ENCODE measurements around the gene EFCAB8. TPM values are rescaled to one million over a fixed set of nuclear protein-coding genes. Genes with fewer than 3 reads are reported as not detected.

Gene EFCAB8
- total RNA-seq, 2 experiments from 2014 or later, result 0.94 to 1.2 TPM

- DNase-seq, result no peak
- Mint-ChIP-seq H3K9me3 (no peaks in the 10 kb centered on the region), H3K4me3 (no peak overlapping the region), H3K36me3 (ENCODE audit: low read depth) (no peaks in the 10 kb centered on the region), H3K27me3 (no peaks in the 10 kb centered on the region), H3K27ac (no peak overlapping the region), H3K4me1 (peaks cover 5% of the 10 kb centered on the region)
- CTCF ChIA-PET, result interaction anchor here (0.5 to 1.3 kb wide), 4 partner anchors 12 to 175 kb away, joined by 3 to 8 read pairs (median 6); partner anchors contain the start of gene MAPRE1
- POLR2A ChIA-PET, result no interaction called here
These were observed 127.7 kb downstream of the EFCAB8 start for GRCh38 chr20:32986331-32986966.

- Mint-ChIP-seq H3K27me3 (no peaks in the 10 kb centered on the region), H3K4me3 (no peak overlapping the region), H3K9me3 (no peaks in the 10 kb centered on the region), H3K36me3 (ENCODE audit: low read depth) (no peaks in the 10 kb centered on the region), H3K27ac (no peak overlapping the region), H3K4me1 (peaks cover 9% of the 10 kb centered on the region)
- ChIA-PET POLR2A (no interaction called here), CTCF (interaction anchor here (0.5 to 1.3 kb wide), 2 partner anchors 13 to 167 kb away, joined by 8 read pairs; partner anchors contain the start of gene MAPRE1)
- no peak for DNase-seq
These were observed 128.5 kb downstream of the EFCAB8 start for GRCh38 chr20:32987044-32987825.

GRCh38 chr20:32988008-32988407 is 129.3 kb downstream of the EFCAB8 start:
- Mint-ChIP-seq H3K4me3 (no peak overlapping the region), H3K36me3 (ENCODE audit: low read depth) (no peaks in the 10 kb centered on the region), H3K9me3 (no peaks in the 10 kb centered on the region), H3K27ac (no peak overlapping the region), H3K4me1 (peaks cover 9% of the 10 kb centered on the region), H3K27me3 (no peaks in the 10 kb centered on the region)
- DNase-seq, result no peak
- CTCF ChIA-PET, result interaction anchor here (1.1 to 1.4 kb wide), 2 partner anchors 12 to 42 kb away, joined by 3 read pairs; no protein-coding TSS in a partner anchor
- POLR2A ChIA-PET, result no interaction called here

GRCh38 chr20:32989507-32990283 is 131.0 kb downstream of the EFCAB8 start:
- no peaks in the 10 kb centered on the region for H3K27me3 Mint-ChIP-seq
- H3K4me3 Mint-ChIP-seq, result no peak overlapping the region
- H3K27ac Mint-ChIP-seq, result no peak overlapping the region
- H3K9me3 Mint-ChIP-seq, result peaks cover 7% of the 10 kb centered on the region
- CTCF ChIA-PET, result interaction anchor here (1.3 to 2.9 kb wide), 3 partner anchors 10 to 20 kb away, joined by 3 to 11 read pairs (median 3); no protein-coding TSS in a partner anchor
- H3K4me1 Mint-ChIP-seq, result peaks cover 13% of the 10 kb centered on the region
- no peak for DNase-seq
- H3K36me3 Mint-ChIP-seq (ENCODE audit: low read depth), result peaks cover 1% of the 10 kb centered on the region
- POLR2A ChIA-PET, result no interaction called here

GRCh38 chr20:32990426-32990825 is 131.7 kb downstream of the EFCAB8 start:
- ChIA-PET POLR2A (no interaction called here), CTCF (interaction anchor here (0.5 to 2.9 kb wide), 3 partner anchors 14 to 138 kb away, joined by 3 to 11 read pairs (median 3); no protein-coding TSS in a partner anchor)
- H3K27ac Mint-ChIP-seq, result no peak overlapping the region
- no peaks in the 10 kb centered on the region for H3K27me3 Mint-ChIP-seq
- peaks cover 8% of the 10 kb centered on the region for H3K36me3 Mint-ChIP-seq (ENCODE audit: low read depth)
- DNase-seq, result no peak
- no peak overlapping the region for H3K4me3 Mint-ChIP-seq
- peaks cover 13% of the 10 kb centered on the region for H3K4me1 Mint-ChIP-seq
- peaks cover 14% of the 10 kb centered on the region for H3K9me3 Mint-ChIP-seq

GRCh38 chr20:32991383-32991782 is 132.7 kb downstream of the EFCAB8 start:
- Mint-ChIP-seq H3K36me3 (ENCODE audit: low read depth) (peaks cover 8% of the 10 kb centered on the region), H3K4me3 (no peak overlapping the region), H3K27ac (no peak overlapping the region), H3K4me1 (peaks cover 13% of the 10 kb centered on the region), H3K9me3 (peaks cover 20% of the 10 kb centered on the region), H3K27me3 (no peaks in the 10 kb centered on the region)
- CTCF ChIA-PET, result interaction anchor here (1.0 to 2.9 kb wide), 2 partner anchors 10 to 15 kb away, joined by 3 to 11 read pairs; no protein-coding TSS in a partner anchor
- POLR2A ChIA-PET, result no interaction called here
- DNase-seq, result no peak

GRCh38 chr20:32991792-32992641 is 133.3 kb downstream of the EFCAB8 start:
- Mint-ChIP-seq H3K27ac (no peak overlapping the region), H3K36me3 (ENCODE audit: low read depth) (peaks cover 8% of the 10 kb centered on the region), H3K9me3 (peaks cover 26% of the 10 kb centered on the region), H3K4me3 (no peak overlapping the region), H3K4me1 (peaks cover 13% of the 10 kb centered on the region), H3K27me3 (no peaks in the 10 kb centered on the region)
- DNase-seq, result no peak
- POLR2A ChIA-PET, result interaction anchor here (0.6 kb wide), 1 partner anchor 52 kb away, joined by 4 read pairs; no protein-coding TSS in a partner anchor
- CTCF ChIA-PET, result interaction anchor here (1.0 kb wide), 1 partner anchor 10 kb away, joined by 3 read pairs; no protein-coding TSS in a partner anchor

- Mint-ChIP-seq H3K4me3 (no peak overlapping the region), H3K27ac (no peak overlapping the region), H3K4me1 (peaks cover 19% of the 10 kb centered on the region), H3K36me3 (ENCODE audit: low read depth) (peaks cover 8% of the 10 kb centered on the region), H3K27me3 (no peaks in the 10 kb centered on the region), H3K9me3 (peaks cover 29% of the 10 kb centered on the region)
- POLR2A ChIA-PET, result no interaction called here
- CTCF ChIA-PET, result interaction anchor here (3.5 kb wide), 1 partner anchor 12 kb away, joined by 9 read pairs; the partner anchor contains the start of gene SUN5
- DNase-seq, result no peak
These were observed 134.8 kb downstream of the EFCAB8 start for GRCh38 chr20:32993496-32994050.

- no peak for DNase-seq
- H3K27me3 Mint-ChIP-seq, result no peaks in the 10 kb centered on the region
- peaks cover 19% of the 10 kb centered on the region for H3K4me1 Mint-ChIP-seq
- H3K9me3 Mint-ChIP-seq, result peaks cover 29% of the 10 kb centered on the region
- ChIA-PET POLR2A (no interaction called here), CTCF (interaction anchor here (0.6 to 3.5 kb wide), 2 partner anchors 9 to 139 kb away, joined by 6 to 9 read pairs; partner anchors contain the start of gene SUN5)
- no peak overlapping the region for H3K4me3 Mint-ChIP-seq
- no peak overlapping the region for H3K27ac Mint-ChIP-seq
- H3K36me3 Mint-ChIP-seq (ENCODE audit: low read depth), result peaks cover 8% of the 10 kb centered on the region
These were observed 137.1 kb downstream of the EFCAB8 start for GRCh38 chr20:32995802-32996201.

- ChIA-PET POLR2A (no interaction called here), CTCF (no interaction called here)
- peaks cover 14% of the 10 kb centered on the region for H3K4me1 Mint-ChIP-seq
- H3K36me3 Mint-ChIP-seq (ENCODE audit: low read depth), result peaks cover 8% of the 10 kb centered on the region
- peaks cover 29% of the 10 kb centered on the region for H3K9me3 Mint-ChIP-seq
- H3K27me3 Mint-ChIP-seq, result peaks cover 2% of the 10 kb centered on the region
- H3K27ac Mint-ChIP-seq, result no peak overlapping the region
- no peak overlapping the region for H3K4me3 Mint-ChIP-seq
- DNase-seq, result no peak
These were observed 138.7 kb downstream of the EFCAB8 start for GRCh38 chr20:32997431-32997830.

GRCh38 chr20:32999603-33000250 is 141.0 kb downstream of the EFCAB8 start:
- no peak overlapping the region for H3K27ac Mint-ChIP-seq

More at GRCh38 chr20:32999603-33000250, 141.0 kb downstream of the EFCAB8 start:
- DNase-seq, result no peak
- Mint-ChIP-seq H3K4me3 (no peak overlapping the region), H3K36me3 (ENCODE audit: low read depth) (peaks cover 6% of the 10 kb centered on the region), H3K27me3 (peaks cover 2% of the 10 kb centered on the region), H3K4me1 (peaks cover 12% of the 10 kb centered on the region), H3K9me3 (peaks cover 22% of the 10 kb centered on the region)
- ChIA-PET CTCF (interaction anchor here (0.6 to 1.3 kb wide), 5 partner anchors 11 to 277 kb away, joined by 3 read pairs; no protein-coding TSS in a partner anchor), POLR2A (no interaction called here)

Measured in activated CD4-positive, alpha-beta T cell treated with anti-CD3 and anti-CD28 coated beads, Interleukin-2, amount 10 ng/mL, durations not matched to agents 7 days and 5 days (primary cell).